ENCODE results near the gene DCN.

The DCN gene

GRCh38 chr12:91185421-91185820, 2.8 kb upstream of the DCN start:
- no peak for DNase-seq

GRCh38 chr12:91183551-91183950, 934 bp upstream of the DCN start:
- no peak for DNase-seq

- DNase-seq = no peak
These were observed 1.8 kb downstream of the DCN start for GRCh38 chr12:91180582-91181395.

- DNase-seq = no peak
These were observed 2.6 kb downstream of the DCN start for GRCh38 chr12:91179966-91180561.

GRCh38 chr12:91179315-91179714, 3.3 kb downstream of the DCN start:
- no peak for DNase-seq

- no peak for DNase-seq
These were observed 3.8 kb downstream of the DCN start for GRCh38 chr12:91178781-91179180.

- DNase-seq = no peak
These were observed 4.5 kb downstream of the DCN start for GRCh38 chr12:91178139-91178561.

- DNase-seq = no peak
These were observed 5.2 kb downstream of the DCN start for GRCh38 chr12:91177381-91177780.

GRCh38 chr12:91176915-91177314, 5.7 kb downstream of the DCN start:
- DNase-seq = no peak

GRCh38 chr12:91176358-91176757, 6.3 kb downstream of the DCN start:
- DNase-seq = no peak

GRCh38 chr12:91173124-91173523, 9.5 kb downstream of the DCN start:
- DNase-seq = no peak

- DNase-seq = no peak
These were observed 10.5 kb downstream of the DCN start for GRCh38 chr12:91172096-91172495.

GRCh38 chr12:91171476-91171875, 11.1 kb downstream of the DCN start:
- DNase-seq = no peak

GRCh38 chr12:91163116-91163515, 19.5 kb downstream of the DCN start:
- no peak for DNase-seq

GRCh38 chr12:91161009-91161408, 21.6 kb downstream of the DCN start:
- no peak for DNase-seq

GRCh38 chr12:91155990-91156389, 26.6 kb downstream of the DCN start:
- no peak for DNase-seq

GRCh38 chr12:91154131-91154530, 28.5 kb downstream of the DCN start:
- DNase-seq = no peak

GRCh38 chr12:91144053-91144452, 38.6 kb downstream of the DCN start:
- DNase-seq = no peak

- no peak for DNase-seq
These were observed 39.4 kb downstream of the DCN start for GRCh38 chr12:91143206-91143605.

- no peak for DNase-seq
These were observed 40.4 kb downstream of the DCN start for GRCh38 chr12:91142221-91142631.

GRCh38 chr12:91140026-91140931, 42.3 kb downstream of the DCN start:
- no peak for DNase-seq

- DNase-seq = no peak
These were observed 43.3 kb downstream of the DCN start for GRCh38 chr12:91139286-91139685.

- no peak for DNase-seq
These were observed 44.2 kb downstream of the DCN start for GRCh38 chr12:91138337-91138920.
